Measurements from ENCODE around the gene SMAD3. TPM values are rescaled to one million over a fixed set of nuclear protein-coding genes. Genes with fewer than 3 reads are reported as not detected.
"Not testable (repeated sequence)": the region's sequence is repeated elsewhere in the genome, so short reads cannot be mapped to it uniquely, and the experiment has no call there.

The SMAD3 gene
- total RNA-seq = 10 to 100 TPM; 26.8 to 27.1 TPM

GRCh38 chr15:67065531-67066005, at the start of gene SMAD3:
TSS of gene SMAD3 (plus strand) at chr15:67065602. CDS start at chr15:67066155, 553 bp downstream.
- H3K27me3 Mint-ChIP-seq (ENCODE audit: low read depth) = peaks cover 20% of the 10 kb centered on the region
- peaks cover 24% of the 10 kb centered on the region for H3K36me3 Mint-ChIP-seq (ENCODE audit: low read depth)
- ChIA-PET CTCF (interaction anchor here (0.7 to 1.9 kb wide), 12 partner anchors 18 to 238 kb away, joined by 3 to 9 read pairs (median 3); no protein-coding TSS in a partner anchor), POLR2A (interaction anchor here (0.7 to 9.8 kb wide), 9 partner anchors 9 to 69 kb away, joined by 3 to 124 read pairs (median 7); no protein-coding TSS in a partner anchor)
- peak; percentile 71 for ATAC-seq
- H3K4me3 Mint-ChIP-seq = peak within 1 kb of the TSS; percentile 95
- DNase-seq = peak; percentile 85
- H3K4me1 Mint-ChIP-seq (ENCODE audit: low read depth) = peaks cover 52% of the 10 kb centered on the region
- H3K27ac Mint-ChIP-seq = peak within 1 kb of the TSS; percentile 87
- H3K9me3 Mint-ChIP-seq (ENCODE audit: insufficient read depth) = no peaks in the 10 kb centered on the region

GRCh38 chr15:67017311-67017710, 48.1 kb upstream of the SMAD3 start:
- POLR2A ChIA-PET = interaction anchor here (0.6 kb wide), 1 partner anchor 108 kb away, joined by 3 read pairs; no protein-coding TSS in a partner anchor
- Mint-ChIP-seq H3K4me1 (ENCODE audit: low read depth) (peaks cover 9% of the 10 kb centered on the region), H3K36me3 (ENCODE audit: low read depth) (no peaks in the 10 kb centered on the region), H3K27me3 (ENCODE audit: low read depth) (peaks cover 11% of the 10 kb centered on the region), H3K4me3 (no peak overlapping the region), H3K9me3 (ENCODE audit: insufficient read depth) (no peaks in the 10 kb centered on the region), H3K27ac (no peak overlapping the region)
- CTCF ChIA-PET = no interaction called here
- no peak for DNase-seq
- ATAC-seq = no peak

DNA sequence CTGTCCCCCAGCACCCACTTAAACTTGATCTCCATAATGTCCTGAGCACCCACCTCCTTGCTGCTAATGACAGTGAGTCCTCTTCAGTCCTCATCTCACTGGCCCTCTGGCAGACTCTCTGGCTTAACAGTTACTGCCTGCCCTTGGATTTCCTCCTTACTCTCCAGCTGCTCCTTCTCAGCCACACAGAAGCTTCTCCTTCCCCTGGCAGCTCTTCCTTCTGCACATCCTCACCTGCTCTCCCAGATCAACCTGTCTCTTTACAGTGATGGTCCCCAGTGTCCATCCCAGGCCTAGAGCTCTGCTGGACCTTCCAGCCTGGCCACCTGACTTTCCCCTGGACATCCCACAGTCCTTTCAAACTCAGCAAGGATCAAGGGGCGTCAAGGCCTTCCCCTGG, 47.4 kb upstream of the SMAD3 start:
- Mint-ChIP-seq H3K27me3 (ENCODE audit: low read depth) (peaks cover 11% of the 10 kb centered on the region), H3K36me3 (ENCODE audit: low read depth) (no peaks in the 10 kb centered on the region), H3K4me1 (ENCODE audit: low read depth) (peaks cover 9% of the 10 kb centered on the region), H3K9me3 (ENCODE audit: insufficient read depth) (no peaks in the 10 kb centered on the region), H3K4me3 (no peak overlapping the region), H3K27ac (no peak overlapping the region)
- ChIA-PET CTCF (no interaction called here), POLR2A (interaction anchor here (0.6 kb wide), 1 partner anchor 109 kb away, joined by 3 read pairs; no protein-coding TSS in a partner anchor)
- DNase-seq (no peak), ATAC-seq (no peak)

GRCh38 chr15:67018441-67018840, 47.0 kb upstream of the SMAD3 start:
- Mint-ChIP-seq H3K9me3 (ENCODE audit: insufficient read depth) (no peaks in the 10 kb centered on the region), H3K4me3 (no peak overlapping the region), H3K27ac (no peak overlapping the region), H3K4me1 (ENCODE audit: low read depth) (peaks cover 9% of the 10 kb centered on the region), H3K36me3 (ENCODE audit: low read depth) (no peaks in the 10 kb centered on the region), H3K27me3 (ENCODE audit: low read depth) (peaks cover 11% of the 10 kb centered on the region)
- CTCF ChIA-PET = interaction anchor here (1.0 kb wide), 1 partner anchor 167 kb away, joined by 3 read pairs; no protein-coding TSS in a partner anchor
- POLR2A ChIA-PET = no interaction called here
- ATAC-seq (no peak), DNase-seq (no peak)

- CTCF ChIA-PET = interaction anchor here (1.0 kb wide), 1 partner anchor 168 kb away, joined by 3 read pairs; no protein-coding TSS in a partner anchor
- DNase-seq (no peak), ATAC-seq (no peak)
- Mint-ChIP-seq H3K27me3 (ENCODE audit: low read depth) (peaks cover 11% of the 10 kb centered on the region), H3K4me1 (ENCODE audit: low read depth) (peaks cover 9% of the 10 kb centered on the region), H3K36me3 (ENCODE audit: low read depth) (no peaks in the 10 kb centered on the region), H3K27ac (no peak overlapping the region), H3K9me3 (ENCODE audit: insufficient read depth) (no peaks in the 10 kb centered on the region), H3K4me3 (no peak overlapping the region)
- POLR2A ChIA-PET = no interaction called here
Measured at GRCh38 chr15:67019069-67019468, 46.3 kb upstream of the SMAD3 start.

GRCh38 chr15:67019884-67020520, 45.4 kb upstream of the SMAD3 start:
- H3K27ac Mint-ChIP-seq = no peak overlapping the region
- H3K4me3 Mint-ChIP-seq = no peak overlapping the region

GRCh38 chr15:67020668-67021067, 44.7 kb upstream of the SMAD3 start:
- H3K4me3 Mint-ChIP-seq; CTCF ChIA-PET; H3K36me3 Mint-ChIP-seq (ENCODE audit: low read depth); H3K27ac Mint-ChIP-seq; POLR2A ChIA-PET; ATAC-seq; DNase-seq; H3K9me3 Mint-ChIP-seq (ENCODE audit: insufficient read depth): not testable (repeated sequence)
- peaks cover 11% of the 10 kb centered on the region for H3K27me3 Mint-ChIP-seq (ENCODE audit: low read depth)
- peaks cover 21% of the 10 kb centered on the region for H3K4me1 Mint-ChIP-seq (ENCODE audit: low read depth)

More at GRCh38 chr15:67019884-67020520, 45.4 kb upstream of the SMAD3 start:
- ATAC-seq (no peak), DNase-seq (no peak)
- no peaks in the 10 kb centered on the region for H3K36me3 Mint-ChIP-seq (ENCODE audit: low read depth)
- H3K4me1 Mint-ChIP-seq (ENCODE audit: low read depth) = peaks cover 16% of the 10 kb centered on the region
- H3K27me3 Mint-ChIP-seq (ENCODE audit: low read depth) = peaks cover 11% of the 10 kb centered on the region
- POLR2A ChIA-PET = interaction anchor here (0.6 kb wide), 1 partner anchor 115 kb away, joined by 4 read pairs; no protein-coding TSS in a partner anchor
- CTCF ChIA-PET = no interaction called here
- no peaks in the 10 kb centered on the region for H3K9me3 Mint-ChIP-seq (ENCODE audit: insufficient read depth)

DNA sequence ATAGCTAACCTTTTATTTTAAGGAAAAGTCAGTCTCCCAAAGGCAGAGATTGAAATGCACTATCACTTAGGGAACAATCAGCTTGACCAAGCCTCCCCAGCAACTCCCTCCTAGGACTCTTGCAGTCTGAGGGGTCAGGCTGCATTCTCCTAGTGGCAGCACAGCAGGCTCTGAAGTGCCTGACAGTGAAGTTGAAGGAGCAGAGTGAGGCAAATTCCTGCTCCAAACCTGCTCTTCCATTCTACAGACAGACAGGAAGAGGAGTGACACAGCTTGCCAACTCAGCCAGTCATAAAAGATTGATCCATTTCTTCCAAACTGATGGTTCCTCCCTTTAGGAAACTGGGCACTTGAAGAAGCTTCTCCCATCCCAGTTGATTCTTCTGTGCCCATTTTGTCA, 43.9 kb upstream of the SMAD3 start:
- Mint-ChIP-seq H3K27me3 (ENCODE audit: low read depth) (peaks cover 11% of the 10 kb centered on the region), H3K4me3 (no peak overlapping the region), H3K27ac (no peak overlapping the region), H3K4me1 (ENCODE audit: low read depth) (peaks cover 21% of the 10 kb centered on the region), H3K36me3 (ENCODE audit: low read depth) (no peaks in the 10 kb centered on the region), H3K9me3 (ENCODE audit: insufficient read depth) (no peaks in the 10 kb centered on the region)
- ATAC-seq = no peak
- ChIA-PET CTCF (no interaction called here), POLR2A (interaction anchor here (0.6 kb wide), 1 partner anchor 21 kb away, joined by 3 read pairs; no protein-coding TSS in a partner anchor)
- DNase-seq = no peak

DNA sequence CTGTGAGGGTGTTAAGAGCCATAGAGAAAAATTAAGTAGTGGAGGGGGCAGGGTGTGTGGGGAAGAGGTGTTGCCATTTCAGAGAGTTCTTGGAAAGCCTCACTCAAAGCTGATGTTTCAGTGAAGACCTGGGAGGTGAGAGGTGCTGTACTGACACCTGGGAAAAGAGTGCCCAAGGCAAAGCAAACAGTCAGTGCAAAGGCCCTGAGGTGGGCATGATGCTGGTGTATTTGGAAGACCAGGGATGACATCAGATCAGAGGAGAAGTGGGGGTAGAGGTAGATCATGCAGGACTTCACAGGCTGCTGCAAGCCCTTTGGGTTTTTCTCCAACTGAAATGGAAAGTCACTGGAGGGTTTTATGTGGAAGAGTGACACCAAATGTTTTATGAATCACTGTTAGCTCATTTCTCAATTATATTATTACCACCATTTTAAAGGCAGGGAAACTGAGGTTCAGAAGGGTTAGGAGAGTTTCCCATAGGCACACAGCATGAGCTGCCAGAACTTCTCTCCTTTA, 42.8 kb upstream of the SMAD3 start:
- CTCF ChIA-PET = interaction anchor here (1.0 kb wide), 1 partner anchor 282 kb away, joined by 3 read pairs; no protein-coding TSS in a partner anchor
- H3K4me3 Mint-ChIP-seq = no peak overlapping the region
- H3K27me3 Mint-ChIP-seq (ENCODE audit: low read depth) = peaks cover 11% of the 10 kb centered on the region
- no peaks in the 10 kb centered on the region for H3K9me3 Mint-ChIP-seq (ENCODE audit: insufficient read depth)
- no peak overlapping the region for H3K27ac Mint-ChIP-seq
- ATAC-seq = no peak
- no peaks in the 10 kb centered on the region for H3K36me3 Mint-ChIP-seq (ENCODE audit: low read depth)
- DNase-seq = no peak
- POLR2A ChIA-PET = no interaction called here
- peaks cover 17% of the 10 kb centered on the region for H3K4me1 Mint-ChIP-seq (ENCODE audit: low read depth)

GRCh38 chr15:67023517-67024313, 41.7 kb upstream of the SMAD3 start:
- no peaks in the 10 kb centered on the region for H3K36me3 Mint-ChIP-seq (ENCODE audit: low read depth)
- DNase-seq (no peak), ATAC-seq (no peak)
- no peak overlapping the region for H3K4me3 Mint-ChIP-seq
- no peak overlapping the region for H3K27ac Mint-ChIP-seq
- H3K27me3 Mint-ChIP-seq (ENCODE audit: low read depth) = peaks cover 4% of the 10 kb centered on the region
- POLR2A ChIA-PET = no interaction called here
- CTCF ChIA-PET = no interaction called here
- H3K9me3 Mint-ChIP-seq (ENCODE audit: insufficient read depth) = no peaks in the 10 kb centered on the region
- H3K4me1 Mint-ChIP-seq (ENCODE audit: low read depth) = peaks cover 12% of the 10 kb centered on the region

DNA sequence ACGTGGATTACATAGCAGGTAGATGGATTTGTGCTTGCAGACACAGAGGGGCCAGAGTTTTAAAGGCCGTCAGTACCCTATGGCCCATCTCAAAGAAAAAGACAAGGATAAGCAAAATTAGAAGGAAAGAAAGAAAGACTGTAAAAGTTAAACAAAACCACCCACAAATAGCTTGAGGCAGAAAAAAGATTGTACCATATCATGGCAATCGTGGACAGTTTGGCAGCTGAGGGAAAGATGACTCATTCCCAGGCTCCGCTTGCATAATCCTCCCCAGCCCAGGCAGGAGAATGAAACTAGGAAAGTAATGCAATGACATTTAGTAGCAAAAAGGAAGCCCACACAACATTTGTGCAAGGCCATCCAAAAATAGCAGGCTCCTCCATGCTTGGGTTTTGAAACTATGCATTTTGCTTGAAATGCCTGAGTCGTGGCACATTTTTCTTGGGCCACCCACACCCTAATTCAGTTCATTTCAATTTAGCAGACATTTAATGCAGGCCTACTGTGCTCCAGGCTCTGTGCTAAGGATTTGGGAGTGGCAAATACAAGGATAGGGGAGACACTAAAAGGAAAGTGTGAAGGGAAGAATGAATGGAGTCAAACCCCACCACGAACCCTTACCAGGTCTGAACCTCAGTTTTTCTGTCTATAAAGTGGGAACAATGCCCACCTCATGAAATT, 40.9 kb upstream of the SMAD3 start:
- no peak for DNase-seq
- ChIA-PET CTCF (no interaction called here), POLR2A (no interaction called here)
- no peak for ATAC-seq
- Mint-ChIP-seq H3K4me1 (ENCODE audit: low read depth) (peaks cover 12% of the 10 kb centered on the region), H3K9me3 (ENCODE audit: insufficient read depth) (no peaks in the 10 kb centered on the region), H3K27me3 (ENCODE audit: low read depth) (peaks cover 1% of the 10 kb centered on the region), H3K4me3 (no peak overlapping the region), H3K36me3 (ENCODE audit: low read depth) (no peaks in the 10 kb centered on the region), H3K27ac (no peak overlapping the region)

Measured in activated CD8-positive, alpha-beta T cell treated with anti-CD3 and anti-CD28 coated beads, Interleukin-2, amount 10 ng/mL, durations not matched to agents 7 days and 5 days (primary cell).